HG02588 (cell line): ENCODE results near the gene SFXN3.
"Not testable (repeated sequence)": the region's sequence is repeated elsewhere in the genome, so short reads cannot be mapped to it uniquely, and the experiment has no call there.

Experiments used
- ATAC-seq: cut with Tn5 transposase; IDR thresholded peaks from one replicate; pipeline ENCODE4 v1.9.1; 2021; ENCODE audit warnings: mild to moderate bottlenecking, moderate library complexity; ENCODE audit not compliant: unreplicated experiment

Gene SFXN3

DNA sequence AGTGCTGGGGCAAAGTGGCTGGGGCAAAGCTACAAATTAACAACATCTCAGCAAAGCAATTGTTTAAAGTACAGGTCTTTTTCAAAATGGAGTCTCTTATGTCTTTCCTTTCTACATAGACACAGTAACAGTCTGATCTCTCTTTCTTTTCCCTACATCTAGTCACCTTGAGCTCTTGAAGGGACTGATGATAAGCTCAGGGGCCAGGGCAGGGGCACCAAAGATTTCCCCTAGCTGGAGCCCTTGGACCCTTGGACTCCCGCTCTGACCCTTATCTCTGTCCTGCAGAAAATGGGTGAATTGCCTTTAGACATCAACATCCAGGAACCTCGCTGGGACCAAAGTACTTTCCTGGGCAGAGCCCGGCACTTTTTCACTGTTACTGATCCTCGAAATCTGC is 3.4 kb downstream of the SFXN3 start:
- ATAC-seq: not testable (repeated sequence)

DNA sequence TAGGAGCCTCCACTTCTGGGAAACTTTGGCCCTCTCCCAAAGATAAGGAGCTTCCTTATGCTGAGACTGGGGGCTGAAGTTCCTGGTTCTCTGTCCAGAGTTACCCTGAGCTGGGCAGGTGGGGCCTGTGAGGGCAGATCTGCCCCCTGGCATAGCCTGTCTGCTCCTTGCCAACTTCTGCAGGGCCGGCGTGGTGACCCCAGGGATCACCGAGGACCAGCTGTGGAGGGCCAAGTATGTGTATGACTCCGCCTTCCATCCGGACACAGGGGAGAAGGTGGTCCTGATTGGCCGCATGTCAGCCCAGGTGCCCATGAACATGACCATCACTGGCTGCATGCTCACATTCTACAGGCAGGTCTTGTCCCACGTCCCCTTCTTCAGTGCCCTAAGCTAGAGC is 4.3 kb downstream of the SFXN3 start:
- no peak for ATAC-seq

DNA sequence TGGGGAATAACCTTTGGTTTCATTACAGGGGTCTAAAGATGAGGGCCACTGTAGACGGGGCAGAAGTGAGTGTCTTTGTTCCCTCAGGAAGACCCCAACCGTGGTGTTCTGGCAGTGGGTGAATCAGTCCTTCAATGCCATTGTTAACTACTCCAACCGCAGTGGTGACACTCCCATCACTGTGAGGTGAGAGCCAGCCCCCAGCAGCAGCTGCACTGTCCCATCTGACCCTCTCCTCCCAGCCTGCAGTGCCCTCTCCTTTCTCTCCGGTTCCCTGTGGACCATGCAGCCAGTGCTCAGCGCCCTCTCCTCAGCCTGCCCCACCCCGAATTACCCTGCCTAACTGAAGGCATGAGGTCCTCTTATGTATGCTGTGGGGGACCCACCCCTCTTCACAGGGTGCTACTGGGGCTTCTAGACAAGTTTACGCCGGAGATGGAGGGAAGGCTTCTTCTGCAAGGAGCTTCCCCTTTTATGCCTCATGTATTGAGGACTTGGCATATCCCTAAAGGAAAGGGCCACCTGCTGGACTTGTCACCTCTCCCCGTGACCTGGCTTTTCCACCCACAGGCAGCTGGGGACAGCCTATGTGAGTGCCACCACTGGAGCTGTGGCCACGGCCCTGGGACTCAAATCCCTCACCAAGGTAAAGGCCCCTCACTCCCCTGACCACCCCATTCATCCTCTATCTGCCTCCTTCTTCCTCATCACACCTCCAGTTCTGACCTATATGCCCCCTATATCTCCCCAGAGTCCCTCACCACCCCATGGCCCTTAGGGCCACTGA is 5.1 kb downstream of the SFXN3 start:
- no peak for ATAC-seq

DNA sequence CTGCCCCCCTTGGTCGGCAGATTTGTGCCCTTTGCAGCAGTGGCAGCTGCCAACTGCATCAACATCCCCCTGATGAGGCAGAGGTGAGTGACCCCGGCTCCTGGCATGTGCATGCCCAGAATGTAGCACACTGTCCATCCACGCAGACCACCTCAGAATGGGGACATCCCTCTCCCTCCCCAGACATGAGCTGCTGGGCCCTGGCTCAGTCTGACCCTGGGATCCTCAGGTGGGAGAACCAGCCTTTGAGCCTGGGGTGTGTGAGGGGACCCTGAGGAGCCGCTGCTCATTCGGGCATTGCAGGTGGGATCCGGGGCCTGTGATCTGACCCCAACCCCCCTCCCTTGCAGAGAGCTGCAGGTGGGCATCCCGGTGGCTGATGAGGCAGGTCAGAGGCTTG is 5.7 kb downstream of the SFXN3 start:
- ATAC-seq: no peak

DNA sequence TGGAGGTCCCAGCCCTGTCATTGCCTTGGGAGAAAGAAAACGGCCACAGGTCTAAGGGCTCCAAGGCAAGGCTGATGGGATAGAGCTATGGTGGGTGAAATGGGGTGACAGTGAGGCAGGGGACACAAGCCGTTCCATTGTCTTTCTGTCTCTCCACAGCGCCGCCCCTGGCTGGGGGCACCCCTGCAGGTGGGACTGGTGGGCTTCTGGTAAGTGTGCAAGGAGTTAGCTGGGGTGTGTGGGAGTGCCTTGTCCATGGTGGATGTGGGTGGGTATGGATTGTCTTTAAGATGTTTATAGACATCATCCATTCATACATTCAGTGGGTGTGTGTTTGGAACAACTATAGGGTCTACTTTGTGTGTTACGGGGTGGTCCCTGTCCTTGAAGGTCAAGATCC is 7.5 kb downstream of the SFXN3 start:
- no peak for ATAC-seq

DNA sequence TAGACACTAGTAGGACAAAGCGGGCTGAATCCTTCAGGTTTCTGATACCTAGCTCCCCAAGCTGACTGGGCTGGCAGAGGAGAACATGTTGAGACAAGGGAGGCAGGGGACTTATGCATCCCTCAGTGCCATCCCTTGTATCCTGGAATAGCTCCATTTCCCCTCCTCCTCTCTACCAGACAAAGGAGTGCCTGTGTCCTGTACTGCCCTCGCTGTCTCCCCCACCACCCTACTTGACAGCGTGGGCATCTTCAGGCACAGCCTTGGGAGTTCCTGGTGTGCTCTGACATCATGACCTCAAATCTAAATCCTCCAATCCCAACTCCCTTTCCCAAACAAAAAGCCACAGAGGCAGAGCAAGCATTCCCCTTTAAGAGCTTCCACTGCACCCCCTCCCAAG is 9.0 kb downstream of the SFXN3 start:
- ATAC-seq: no peak

DNA sequence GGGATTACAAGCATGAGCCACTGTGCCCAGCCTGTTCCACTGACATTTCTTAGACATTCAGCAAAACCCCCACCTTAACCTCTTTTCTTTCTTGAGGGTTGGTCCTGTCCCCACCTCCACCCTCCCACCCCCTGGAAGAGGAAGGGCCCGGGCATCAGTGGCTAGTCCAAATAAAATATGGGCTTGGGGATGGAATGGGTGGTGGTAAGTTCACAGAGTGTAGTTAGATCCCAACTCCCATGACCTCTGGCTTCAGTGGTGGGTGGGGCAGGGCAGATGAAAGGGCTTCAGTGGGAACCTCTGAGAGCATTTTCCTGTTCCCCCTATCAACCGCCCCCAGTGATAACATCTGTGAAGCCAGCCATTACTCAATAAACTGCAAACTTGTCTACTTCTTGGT is 9.8 kb downstream of the SFXN3 start:
- ATAC-seq: no peak

DNA sequence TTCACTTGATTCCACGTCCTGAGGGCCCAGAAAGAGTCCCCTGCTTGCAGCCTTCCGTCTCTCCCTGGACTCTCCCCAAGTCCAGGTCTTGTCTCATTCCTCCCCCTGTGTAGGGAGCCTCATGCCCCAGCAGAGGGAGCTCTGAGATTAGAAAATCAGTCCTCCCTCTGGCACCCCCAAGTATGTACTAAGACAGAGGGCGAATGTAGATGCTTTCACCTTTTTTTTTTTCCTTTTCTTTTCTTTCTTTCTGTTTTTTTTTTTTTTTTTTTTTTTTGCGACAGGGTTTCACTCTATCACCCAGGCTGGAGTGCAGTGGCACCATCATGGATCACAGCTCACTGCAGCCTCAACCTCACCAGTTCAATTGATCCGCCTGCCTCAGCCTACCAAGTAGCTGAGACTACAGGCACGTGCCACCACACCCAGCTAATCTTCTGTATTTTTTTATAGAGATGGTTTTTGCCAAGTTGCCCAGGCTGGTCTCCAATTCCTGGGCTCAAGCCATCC is 10.3 kb downstream of the SFXN3 start:
- peak; percentile 46 for ATAC-seq

DNA sequence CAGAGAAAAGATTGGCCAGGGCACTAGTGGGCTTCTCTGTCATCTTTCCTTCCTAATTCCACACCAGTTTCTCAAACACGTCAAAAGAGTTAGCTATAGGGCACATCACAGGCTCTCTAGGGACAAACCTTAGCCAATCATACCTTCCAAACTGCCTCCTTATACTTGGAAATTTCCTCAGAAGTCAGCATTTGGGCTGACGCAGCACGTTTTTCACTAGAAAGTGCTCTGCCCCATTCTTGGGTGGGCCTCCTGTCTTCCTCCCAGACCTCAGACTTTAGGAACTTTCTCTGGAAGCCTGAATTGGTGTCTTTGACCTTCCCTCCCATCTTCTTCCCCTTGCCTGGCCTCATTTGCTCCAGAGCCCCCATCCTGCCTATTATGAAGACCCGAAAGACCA is 11.1 kb downstream of the SFXN3 start:
- ATAC-seq: no peak

DNA sequence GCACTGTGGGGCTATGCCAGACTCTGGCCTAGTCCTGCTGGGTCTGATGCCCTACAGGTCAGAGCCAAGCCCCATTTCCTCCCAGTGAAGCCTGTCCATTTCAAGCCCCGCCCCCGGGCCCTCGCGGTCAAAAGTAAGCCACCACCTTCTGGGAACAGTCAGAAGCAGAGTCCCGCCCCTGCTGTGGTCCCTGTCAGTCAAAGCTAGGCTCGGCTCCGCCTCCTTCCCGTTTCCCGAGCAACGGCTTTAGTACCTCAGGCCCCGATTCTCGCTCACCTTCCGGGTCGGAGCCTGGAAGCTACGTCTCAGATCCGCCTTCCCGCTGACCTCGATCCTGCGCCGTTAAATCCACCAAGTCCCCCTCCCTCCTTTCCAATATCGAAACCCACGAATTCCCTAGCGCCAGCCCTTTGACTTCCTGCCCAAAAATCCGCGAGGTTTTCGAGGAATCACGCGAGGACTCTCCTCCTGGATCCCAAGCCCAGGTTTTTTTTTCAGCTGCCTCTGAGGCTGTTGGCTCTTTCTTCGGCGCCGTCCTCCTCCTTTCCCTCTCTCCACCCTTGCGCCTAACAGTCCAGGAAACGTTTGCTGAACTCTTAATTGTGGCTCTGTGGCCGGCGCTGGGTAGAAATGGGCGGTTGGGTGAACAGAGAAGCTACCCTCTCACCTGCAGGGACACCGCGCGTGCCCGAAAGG is 11.8 kb downstream of the SFXN3 start:
- peak; percentile 91 for ATAC-seq

DNA sequence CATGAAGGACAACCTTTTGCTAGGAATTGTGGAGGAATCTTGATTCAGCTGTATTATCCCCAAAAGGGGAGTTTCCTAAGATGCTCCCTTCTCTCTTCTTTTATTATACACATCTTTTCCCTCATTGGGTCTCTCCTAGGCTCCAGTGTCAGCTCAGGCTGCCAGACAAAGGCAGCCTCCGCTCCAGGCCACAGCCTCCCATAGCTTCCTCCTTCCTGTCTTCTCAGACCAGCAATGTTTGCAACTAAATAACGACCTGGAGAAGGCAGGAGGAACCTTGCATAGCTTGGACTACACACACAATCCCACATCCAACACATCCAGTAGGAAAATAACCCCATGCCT is 12.3 kb downstream of the SFXN3 start:
- no peak for ATAC-seq

DNA sequence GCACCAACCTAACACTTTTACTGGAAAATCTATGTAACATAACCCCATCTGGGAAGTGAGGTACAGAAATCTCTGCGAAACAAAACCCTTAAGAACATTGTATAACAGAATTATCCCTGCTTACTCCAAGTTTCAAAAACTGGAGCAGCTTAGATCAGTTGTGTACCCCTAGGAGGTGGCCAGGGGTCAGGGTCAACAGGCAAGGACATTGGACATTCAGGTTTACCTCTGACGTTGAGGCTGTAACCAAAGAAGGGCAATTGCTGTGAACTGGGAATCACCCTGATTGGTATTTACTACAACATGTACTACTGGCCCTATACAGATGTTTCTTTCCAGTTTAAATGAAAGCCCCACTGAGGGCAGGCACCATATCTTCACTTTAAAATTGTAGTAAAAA is 13.1 kb downstream of the SFXN3 start:
- no peak for ATAC-seq

DNA sequence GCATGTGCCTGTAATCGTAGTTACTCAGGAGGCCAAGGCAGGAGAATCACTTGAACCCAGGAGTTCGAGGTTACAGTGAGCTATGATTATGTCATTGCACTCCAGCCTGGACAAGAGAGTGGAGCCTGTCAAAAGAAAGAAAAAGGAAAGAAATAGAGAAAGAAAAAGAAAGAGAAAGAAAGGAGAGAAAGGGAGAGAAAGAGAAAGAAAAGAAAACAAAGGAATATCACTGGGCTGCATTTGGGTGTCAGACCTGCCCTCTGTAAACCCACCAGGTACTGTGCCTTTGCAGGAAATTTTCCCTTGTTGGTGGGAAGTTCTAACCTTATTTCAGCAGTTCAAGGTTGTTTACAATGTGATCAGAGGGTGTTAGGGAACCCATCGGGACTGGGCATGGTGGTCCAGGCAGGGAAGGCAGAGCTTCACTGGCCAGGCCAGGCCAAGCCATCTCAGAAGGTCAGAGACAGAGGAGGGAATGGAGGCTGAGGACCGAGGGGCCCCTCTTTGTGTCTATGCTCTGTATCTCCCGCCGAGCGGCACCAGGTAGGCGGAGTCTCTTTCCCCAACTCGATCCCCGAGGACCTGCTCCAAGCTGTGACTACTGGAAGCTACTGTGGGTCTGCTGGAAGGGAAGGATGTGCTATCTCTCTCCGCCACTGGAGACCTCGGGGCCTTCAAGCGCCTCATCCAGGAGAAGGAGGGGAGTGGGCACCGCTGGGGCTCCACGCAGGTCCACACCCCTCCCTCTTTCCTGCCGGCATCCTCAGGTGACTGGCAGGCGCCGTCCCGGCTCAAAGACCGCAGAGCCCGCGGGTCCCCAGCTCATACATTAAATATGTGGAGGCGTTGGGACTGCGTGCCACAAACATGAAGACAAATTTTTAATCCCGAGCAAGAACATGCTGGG is 15.6 kb downstream of the SFXN3 start:
- no peak for ATAC-seq

DNA sequence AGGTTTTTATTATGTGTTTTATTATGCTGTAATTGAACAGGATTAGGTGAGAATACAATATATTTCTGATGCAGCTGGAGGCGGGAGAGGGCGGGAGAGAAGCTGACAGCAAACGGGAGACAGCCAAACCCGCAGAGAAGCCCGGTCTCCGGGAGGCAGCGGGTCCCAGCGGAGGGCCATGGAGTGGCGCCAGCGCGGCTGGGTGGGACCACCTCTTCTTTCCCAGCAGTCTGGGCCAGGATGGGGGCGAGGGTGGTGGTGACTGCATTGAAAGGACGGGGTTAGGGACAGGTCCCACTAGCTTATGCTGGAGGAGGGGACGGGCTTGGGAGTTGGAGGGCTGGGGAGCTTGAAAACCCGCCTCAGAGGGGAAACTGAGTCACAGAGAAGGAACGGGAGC is 16.2 kb downstream of the SFXN3 start:
- no peak for ATAC-seq

DNA sequence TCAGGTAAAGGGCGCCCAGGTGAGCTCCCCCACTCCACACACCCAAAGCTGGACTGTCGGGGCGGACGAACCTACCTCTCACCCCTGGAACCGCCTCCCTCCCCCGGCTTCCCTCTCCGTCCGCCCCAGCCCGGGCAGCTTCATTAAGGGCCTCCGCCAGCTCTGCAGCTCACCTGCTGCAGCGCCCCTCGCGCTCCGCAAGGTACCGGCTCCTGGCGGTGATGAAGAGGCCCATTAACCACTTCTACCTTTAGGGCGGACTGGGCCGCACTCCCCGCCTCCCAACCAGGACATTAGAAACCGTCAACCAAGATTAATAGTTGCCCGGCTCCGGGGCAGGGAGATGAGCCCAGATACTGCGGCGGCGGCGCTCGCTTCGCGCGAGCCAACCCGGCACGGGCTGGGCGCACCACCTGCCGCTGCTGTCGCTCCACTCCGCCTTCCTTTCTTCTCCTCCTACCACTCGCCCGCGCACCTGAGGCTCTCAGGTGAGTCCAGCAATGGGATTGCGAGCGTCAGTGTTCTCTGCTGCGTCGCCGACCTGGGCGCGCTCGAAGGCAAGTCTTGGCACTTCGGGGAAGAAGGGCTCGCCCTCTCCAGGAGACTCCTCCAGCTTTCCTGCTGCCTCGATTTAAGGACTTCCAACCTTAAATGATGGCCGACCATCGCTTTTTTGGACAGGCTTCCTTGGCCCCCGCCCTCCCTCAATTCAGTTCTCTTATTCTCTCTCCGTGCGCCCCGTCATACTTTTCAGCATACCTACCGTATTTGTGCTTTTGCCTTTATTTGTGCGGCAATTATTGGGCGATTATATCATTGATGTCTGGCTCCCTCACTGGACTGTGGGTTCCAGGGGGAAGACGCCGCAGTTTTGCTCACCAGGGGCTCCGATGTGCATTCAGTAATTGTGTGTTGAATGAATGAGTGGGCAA is 17.2 kb downstream of the SFXN3 start:
- no peak for ATAC-seq

DNA sequence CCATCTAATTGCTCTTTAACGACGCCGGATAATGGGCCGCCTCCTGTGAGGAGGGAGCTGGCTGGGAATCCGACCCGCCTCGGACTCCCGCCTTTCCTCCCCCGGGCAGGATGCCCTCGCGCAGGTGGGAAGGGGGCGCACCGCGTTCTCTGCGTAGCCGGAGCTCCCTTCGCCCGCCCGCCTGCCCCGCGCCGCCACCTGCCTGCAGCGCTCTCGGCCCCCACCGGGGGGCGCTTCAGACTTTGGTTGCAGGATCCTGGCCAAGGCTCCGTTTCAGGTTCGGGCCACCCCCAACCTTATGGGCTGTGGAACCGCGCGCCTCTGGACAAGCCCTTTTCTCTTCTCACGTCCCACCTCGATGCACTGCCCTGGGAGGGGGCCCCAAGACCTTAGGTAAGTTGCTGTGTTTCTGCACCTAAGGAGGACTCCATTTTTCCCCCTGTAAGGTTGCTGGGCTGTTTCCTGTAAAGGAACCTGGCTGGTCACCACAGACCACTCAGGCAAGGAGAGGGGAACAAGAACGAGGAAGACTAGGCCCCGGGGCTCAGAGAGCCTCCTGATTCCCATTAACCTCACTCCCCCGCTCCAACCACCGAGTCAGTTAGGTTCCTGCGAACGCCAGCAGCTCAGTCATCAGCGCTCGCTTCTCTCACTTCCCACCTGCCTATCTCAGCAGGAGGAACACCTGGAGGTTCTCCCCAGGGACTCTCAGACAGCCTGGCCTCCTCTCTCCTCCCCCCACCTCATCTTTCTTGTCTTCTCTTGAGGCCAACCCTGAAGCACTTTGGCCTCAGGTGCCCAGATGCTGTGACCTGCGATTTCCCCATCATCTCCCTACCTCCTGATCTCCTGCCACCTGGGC is 19.4 kb downstream of the SFXN3 start:
- no peak for ATAC-seq

DNA sequence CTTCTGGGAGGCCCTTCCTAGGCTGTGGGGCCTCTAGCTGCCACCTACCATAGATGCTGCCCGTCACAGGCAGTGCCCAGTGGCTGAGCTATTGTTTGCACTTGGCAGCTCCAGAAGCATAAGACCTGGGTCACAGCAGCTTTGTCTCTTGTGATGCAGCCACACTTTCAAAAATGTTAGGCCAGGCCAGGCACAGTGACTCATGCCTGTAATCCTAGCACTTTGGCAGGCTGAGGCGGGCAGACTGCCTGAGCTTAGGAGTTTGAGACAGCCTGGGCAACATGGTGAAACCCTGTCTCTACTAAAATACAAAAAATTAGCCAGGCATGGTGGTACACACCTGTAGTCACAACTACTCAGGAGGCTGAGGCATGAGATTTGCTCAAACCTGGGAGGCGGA is 21.3 kb downstream of the SFXN3 start:
- no peak for ATAC-seq

DNA sequence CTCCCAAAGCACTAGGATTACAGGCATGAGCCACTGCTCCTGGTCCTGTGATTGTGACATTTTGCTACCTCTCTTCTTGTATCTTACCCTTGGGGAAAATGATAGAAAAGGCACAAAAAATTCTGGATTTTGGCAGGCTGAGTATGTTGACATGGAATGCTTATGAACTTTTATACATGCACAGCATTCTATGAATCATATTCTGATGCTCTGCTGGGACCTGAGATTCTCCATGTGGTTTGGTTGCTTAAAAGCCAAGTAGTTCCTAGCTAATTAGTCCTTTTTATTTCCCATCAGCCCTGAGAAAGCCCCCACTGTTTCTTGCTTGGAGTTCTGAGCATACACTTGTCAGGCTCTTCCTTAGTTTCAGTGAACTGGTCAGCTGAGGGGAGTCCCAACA is 22.5 kb downstream of the SFXN3 start:
- ATAC-seq: no peak

DNA sequence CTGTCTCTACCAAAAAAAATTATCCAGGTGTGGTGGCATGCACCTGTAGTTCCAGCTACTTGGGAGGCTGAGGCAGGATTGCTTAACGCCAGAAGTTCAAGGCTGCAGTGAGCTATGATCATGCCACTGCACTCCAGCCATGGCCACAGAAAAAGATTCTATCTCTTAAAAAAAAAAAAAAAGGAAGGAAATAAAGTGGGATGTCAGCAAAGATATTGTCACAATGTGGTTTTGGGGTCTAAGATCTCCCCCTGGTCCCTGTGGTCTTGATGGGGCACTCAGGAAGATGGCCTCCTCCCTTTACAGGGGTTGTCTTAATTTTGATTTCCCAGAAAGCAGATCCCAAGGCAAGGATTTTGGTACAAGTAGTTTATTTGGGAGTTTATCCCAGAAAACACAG is 23.3 kb downstream of the SFXN3 start:
- ATAC-seq: no peak

DNA sequence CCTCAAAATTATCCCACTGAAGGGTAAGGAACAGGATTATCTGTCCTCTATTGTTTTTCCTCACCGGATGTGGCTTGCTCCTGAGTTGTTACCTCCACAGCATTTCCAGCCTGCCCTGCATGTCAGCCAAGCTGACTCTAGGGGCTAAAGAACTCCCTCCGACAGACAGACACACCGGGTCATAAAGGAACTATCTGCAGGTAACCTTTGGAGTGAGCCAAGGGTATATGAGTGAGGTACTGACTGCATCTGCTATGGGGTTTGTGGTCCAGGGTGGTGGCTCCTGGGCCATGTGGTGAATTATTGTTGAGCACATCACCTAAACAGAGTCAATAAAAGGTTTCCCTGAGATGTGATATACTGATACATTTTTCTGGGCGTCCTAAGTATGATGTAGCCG is 23.8 kb downstream of the SFXN3 start:
- ATAC-seq: no peak
